Measurements from ENCODE around the gene PDHA1. TPM values are rescaled to one million over a fixed set of nuclear protein-coding genes. Genes with fewer than 3 reads are reported as not detected.

Gene PDHA1
- polyA plus RNA-seq, 1 of the 3 experiments (the other 2 are of a cell fraction), result 121 TPM

DNA sequence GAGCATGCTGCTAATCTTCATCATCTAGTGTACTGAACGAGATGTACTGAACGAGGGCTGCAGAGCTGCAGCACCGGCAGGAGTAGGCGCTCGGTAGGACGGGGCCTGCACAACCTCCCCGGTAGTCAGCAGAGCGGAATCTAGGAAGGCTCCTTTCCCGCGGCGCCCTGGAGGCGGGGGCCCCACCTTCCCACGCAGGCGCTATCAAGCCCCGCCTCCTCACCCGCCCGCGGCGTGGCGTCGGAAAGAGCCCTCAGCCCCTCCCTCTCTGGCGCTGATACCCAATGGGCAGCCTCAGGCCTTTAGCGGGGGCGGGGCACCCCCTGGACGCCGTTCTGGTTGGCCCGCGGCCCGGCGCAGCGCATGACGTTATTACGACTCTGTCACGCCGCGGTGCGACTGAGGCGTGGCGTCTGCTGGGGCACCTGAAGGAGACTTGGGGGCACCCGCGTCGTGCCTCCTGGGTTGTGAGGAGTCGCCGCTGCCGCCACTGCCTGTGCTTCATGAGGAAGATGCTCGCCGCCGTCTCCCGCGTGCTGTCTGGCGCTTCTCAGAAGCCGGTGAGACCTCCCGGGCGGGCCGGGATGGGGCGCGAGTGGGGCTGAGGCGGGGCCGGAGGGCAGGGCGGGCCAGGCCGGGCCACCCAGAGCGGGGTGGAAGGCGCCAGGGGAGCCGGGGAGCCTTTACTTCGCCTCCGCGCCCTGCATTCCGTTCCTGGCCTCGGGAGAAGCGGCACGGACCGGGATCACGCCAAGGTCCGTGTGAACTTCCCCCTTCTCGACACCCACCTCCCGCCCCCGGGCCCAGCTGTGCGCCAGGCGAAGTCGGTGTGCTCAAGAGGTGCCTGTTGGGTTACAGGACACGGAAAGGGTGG is at the start of gene PDHA1 (continued):
- TF ChIP-seq REST (IDR thresholded peaks at IDR 0.05; ENCODE audit: low read depth, low read length), result no peak
- TF ChIP-seq ELF1 (IDR thresholded peaks at IDR 0.05), result no peak
- TF ChIP-seq PBX3 (IDR thresholded peaks at IDR 0.05), result no peak
- TF ChIP-seq EZH2phosphoT487 (IDR thresholded peaks at IDR 0.05; ENCODE audit: borderline replicate concordance, low read depth), result no peak
- TF ChIP-seq RFX5 (IDR thresholded peaks at IDR 0.05; ENCODE audit: low read length), result no peak
- no peak for TF ChIP-seq YY1 (IDR thresholded peaks at IDR 0.05; ENCODE audit: low read depth)
- TF ChIP-seq RXRA (IDR thresholded peaks at IDR 0.05; ENCODE audit: borderline replicate concordance, low read depth), result no peak
- TF ChIP-seq ZBTB33 (IDR thresholded peaks at IDR 0.05; ENCODE audit: borderline replicate concordance, low read depth), result no peak
- no peak for TF ChIP-seq RAD21 (IDR thresholded peaks at IDR 0.05; ENCODE audit: low read length)
- TF ChIP-seq FOSL2 (IDR thresholded peaks at IDR 0.05; ENCODE audit: borderline replicate concordance, low read depth), result no peak

GRCh38 chrX:19303256-19303880 is 40.4 kb upstream of the PDHA1 start:
- ChIA-PET POLR2A (no interaction called here), CTCF (no interaction called here)
- no peak for DNase-seq
- no peaks in the 10 kb centered on the region for H3K9me3 ChIP-seq
- H3F3A ChIP-seq (replicated peaks; ENCODE audit: insufficient read depth), result no peaks in the 10 kb centered on the region
- H2AFZ ChIP-seq (ENCODE audit: low read depth), result no peak overlapping the region
- no peaks in the 10 kb centered on the region for H3K36me3 ChIP-seq (replicated peaks in 1 of 2; ENCODE audit: control insufficient read depth in 1 of 2, insufficient read depth in 2 of 2, low read length in 1 of 2)
- no peaks in the 10 kb centered on the region for H3K79me2 ChIP-seq (ENCODE audit: insufficient read depth)
- H3K27ac ChIP-seq (ENCODE audit: low read depth in 2 of 2, low read length in 1 of 2), result no peak overlapping the region
- H3K9ac ChIP-seq, result no peak overlapping the region
- TF ChIP-seq GABPA (IDR thresholded peaks at IDR 0.05; ENCODE audit: low read depth) (no peak), RFX5 (IDR thresholded peaks at IDR 0.05; ENCODE audit: low read length) (no peak), FOSL2 (IDR thresholded peaks at IDR 0.05; ENCODE audit: borderline replicate concordance, low read depth) (no peak), JUND (IDR thresholded peaks at IDR 0.05) (no peak), EZH2phosphoT487 (IDR thresholded peaks at IDR 0.05; ENCODE audit: borderline replicate concordance, low read depth) (no peak), CHD2 (IDR thresholded peaks at IDR 0.05; ENCODE audit: low read length, partially characterized antibody) (no peak), EP300 (IDR thresholded peaks at IDR 0.05; ENCODE audit: borderline replicate concordance in 1 of 2, low read depth in 1 of 2, low read length in 1 of 2) (no peak), RCOR1 (IDR thresholded peaks at IDR 0.05; ENCODE audit: low read length) (no peak), MEF2A (IDR thresholded peaks at IDR 0.05; ENCODE audit: borderline replicate concordance, low read depth) (no peak), MXI1 (IDR thresholded peaks at IDR 0.05; ENCODE audit: low read depth, low read length) (no peak)
- no peak overlapping the region for H3K4me3 ChIP-seq (ENCODE audit: low read depth in 2 of 2, low read length in 1 of 2)
- 14% methylated on average over 10 of the region's 10 CpGs for WGBS (ENCODE audit: low lambda C conversion rate)
- no peaks in the 10 kb centered on the region for H3K9me2 ChIP-seq
- H3K4me2 ChIP-seq, result no peak overlapping the region
- H3K27me3 ChIP-seq (ENCODE audit: insufficient read depth), result no peaks in the 10 kb centered on the region; the same call in 1 of the 2 replicates
- no peaks in the 10 kb centered on the region for H3K4me1 ChIP-seq (ENCODE audit: control insufficient read depth in 1 of 2, insufficient read depth in 2 of 2, low read depth in 1 of 2, low read length in 1 of 2)
- H4K20me1 ChIP-seq (ENCODE audit: insufficient read depth), result no peaks in the 10 kb centered on the region

Data from SK-N-SH (cell line).